Measurements from ENCODE around the gene LIN54. TPM values are rescaled to one million over a fixed set of nuclear protein-coding genes. Genes with fewer than 3 reads are reported as not detected.

LIN54 gene
- total RNA-seq, 1 experiment from 2014 or later: 12.7 TPM

GRCh38 chr4:82947498-82947897 lies 63.1 kb downstream of the LIN54 start:
- Mint-ChIP-seq H3K4me3 (no peak overlapping the region), H3K27ac (no peak overlapping the region), H3K27me3 (ENCODE audit: low read depth) (no peaks in the 10 kb centered on the region), H3K9me3 (no peaks in the 10 kb centered on the region), H3K4me1 (no peaks in the 10 kb centered on the region), H3K36me3 (0 out of 2 replicates have a peak, but pooled peaks cover 3% of the 10 kb centered on the region)
- no peak for DNase-seq (ENCODE audit: low spot score)
- POLR2A ChIA-PET: no interaction called here
- ATAC-seq: no peak
- CTCF ChIA-PET: no interaction called here
- TF ChIP-seq STAT6 (CRISPR knock-in tag; conservative IDR thresholded peaks at IDR 0.05; ENCODE audit: low read depth) (no peak), NFYB (CRISPR knock-in tag; conservative IDR thresholded peaks at IDR 0.05; ENCODE audit: low read depth) (no peak), TP53 (CRISPR knock-in tag; IDR thresholded peaks at IDR 0.05) (no peak), CBFB (CRISPR knock-in tag; IDR thresholded peaks at IDR 0.05; ENCODE audit: low read depth) (no peak), ERG (CRISPR knock-in tag; IDR thresholded peaks at IDR 0.05) (no peak), ATF3 (CRISPR knock-in tag; conservative IDR thresholded peaks at IDR 0.05) (no peak), USF2 (CRISPR knock-in tag; IDR thresholded peaks at IDR 0.05) (no peak), FOXJ3 (CRISPR knock-in tag; IDR thresholded peaks at IDR 0.05; ENCODE audit: borderline replicate concordance) (no peak), AR (CRISPR knock-in tag; IDR thresholded peaks at IDR 0.05) (no peak), ZNF532 (CRISPR knock-in tag; IDR thresholded peaks at IDR 0.05; ENCODE audit: borderline replicate concordance) (no peak), ATF6 (CRISPR knock-in tag; IDR thresholded peaks at IDR 0.05) (no peak), MXD4 (CRISPR knock-in tag; IDR thresholded peaks at IDR 0.05; ENCODE audit: borderline replicate concordance) (no peak), CDX4 (CRISPR knock-in tag; IDR thresholded peaks at IDR 0.05; ENCODE audit: borderline replicate concordance) (no peak), ETV6 (CRISPR knock-in tag; IDR thresholded peaks at IDR 0.05) (no peak), NR1H2 (CRISPR knock-in tag; IDR thresholded peaks at IDR 0.05) (no peak), ESRRA (CRISPR knock-in tag; IDR thresholded peaks at IDR 0.05; ENCODE audit: borderline replicate concordance) (no peak)
